Loucy (cell line): Measurements from ENCODE around the gene AIF1L.

ENCODE experiments used
- EZH2phosphoT487 ChIP-seq: fragments of 200-600 bp; IDR thresholded peaks from 2 replicates; pipeline ENCODE4 v1.6.1; 2018; ENCODE audit warnings: antibody characterized with exemption, mild to moderate bottlenecking, moderate library complexity, borderline replicate concordance
- TF ChIP-seq, protein P1 (sequence below): fragments of 200-600 bp; sonication (generic); conservative IDR thresholded peaks from 2 replicates; pipeline ENCODE4 v1.5.1; 2014; ENCODE audit warnings: mild to moderate bottlenecking, antibody characterized with exemption, low read length

DNA sequence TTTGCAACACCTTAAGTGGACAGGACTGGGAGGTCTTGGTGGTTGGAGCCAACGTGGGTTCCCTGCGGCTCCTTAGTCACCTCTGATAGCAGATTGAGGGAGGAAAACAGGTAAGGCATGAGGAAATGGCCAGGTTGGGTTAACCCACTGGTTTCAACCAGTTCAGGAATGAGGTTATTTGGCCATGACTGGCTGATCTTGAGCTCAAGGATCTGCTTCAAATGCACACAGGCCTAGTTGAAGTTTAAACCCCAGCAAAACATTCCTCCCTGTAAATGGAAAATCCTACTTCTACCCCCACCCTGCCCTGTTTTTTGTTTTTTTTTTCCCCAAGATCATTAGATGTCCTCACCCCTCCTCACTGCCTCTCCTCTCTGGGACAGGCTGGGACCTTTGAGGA is 25.8 kb downstream of the AIF1L start:
- TF ChIP-seq, protein P1, sequence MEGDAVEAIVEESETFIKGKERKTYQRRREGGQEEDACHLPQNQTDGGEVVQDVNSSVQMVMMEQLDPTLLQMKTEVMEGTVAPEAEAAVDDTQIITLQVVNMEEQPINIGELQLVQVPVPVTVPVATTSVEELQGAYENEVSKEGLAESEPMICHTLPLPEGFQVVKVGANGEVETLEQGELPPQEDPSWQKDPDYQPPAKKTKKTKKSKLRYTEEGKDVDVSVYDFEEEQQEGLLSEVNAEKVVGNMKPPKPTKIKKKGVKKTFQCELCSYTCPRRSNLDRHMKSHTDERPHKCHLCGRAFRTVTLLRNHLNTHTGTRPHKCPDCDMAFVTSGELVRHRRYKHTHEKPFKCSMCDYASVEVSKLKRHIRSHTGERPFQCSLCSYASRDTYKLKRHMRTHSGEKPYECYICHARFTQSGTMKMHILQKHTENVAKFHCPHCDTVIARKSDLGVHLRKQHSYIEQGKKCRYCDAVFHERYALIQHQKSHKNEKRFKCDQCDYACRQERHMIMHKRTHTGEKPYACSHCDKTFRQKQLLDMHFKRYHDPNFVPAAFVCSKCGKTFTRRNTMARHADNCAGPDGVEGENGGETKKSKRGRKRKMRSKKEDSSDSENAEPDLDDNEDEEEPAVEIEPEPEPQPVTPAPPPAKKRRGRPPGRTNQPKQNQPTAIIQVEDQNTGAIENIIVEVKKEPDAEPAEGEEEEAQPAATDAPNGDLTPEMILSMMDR = no peak
- TF ChIP-seq EZH2phosphoT487 = no peak
